GM13977 (cell line): Measurements from ENCODE around the gene ZNF43.
"Not testable (repeated sequence)": the region's sequence is repeated elsewhere in the genome, so short reads cannot be mapped to it uniquely, and the experiment has no call there.

Experiments used
- DNase-seq: peaks from one replicate; pipeline ENCODE4 v3.0.0; 2012; ENCODE audit warnings: low spot score
- CTCF ChIP-seq: IDR thresholded peaks from 2 replicates; pipeline ENCODE4 v1.5.1; 2012; ENCODE audit warnings: mild to moderate bottlenecking, control low read depth; ENCODE audit not compliant: insufficient read depth; ENCODE audit errors: extremely low read depth, missing control alignments
- in situ Hi-C: fragments of 300-500 bp; cut with MboI; formaldehyde crosslinking; loops from one replicate; pipeline ENCODE4 v1.12.0; 2022; ENCODE audit warnings: low sequenced_read_pairs, low pct_unique_long_range_greater_than_20kb, mixed read lengths, inconsistent platforms; ENCODE audit not compliant: unreplicated experiment

ZNF43 gene

GRCh38 chr19:21758296-21758695 is 77.7 kb downstream of the ZNF43 start:
- DNase-seq, result no peak
- in situ Hi-C loops, result no loop called here
- TF ChIP-seq CTCF, result no peak

GRCh38 chr19:21755555-21755954 is 80.4 kb downstream of the ZNF43 start:
- DNase-seq, result not testable (repeated sequence)

More at GRCh38 chr19:21755555-21755954, 80.4 kb downstream of the ZNF43 start:
- in situ Hi-C loops, result not testable (repeated sequence)
